NCI-H460 (cell line): ENCODE measurements around the gene SPECC1L. TPM values are rescaled to one million over a fixed set of nuclear protein-coding genes. Genes with fewer than 3 reads are reported as not detected.

Source experiments
- DNase-seq: peaks from one replicate; pipeline ENCODE4 v3.0.0-alpha.2; 2016; ENCODE audit warnings: low read depth; ENCODE audit errors: extremely low read depth
- total RNA-seq: library from RNA; depleted of rRNA; stranded (reverse); fragments of >200 nt; shearing (Covaris generic); gene quantifications from 2 replicates; pipeline ENCODE4 v1.2.3, GENCODE V29; 2014

Gene SPECC1L
- total RNA-seq, 1 experiment from 2014 or later = 18.3 TPM

DNA sequence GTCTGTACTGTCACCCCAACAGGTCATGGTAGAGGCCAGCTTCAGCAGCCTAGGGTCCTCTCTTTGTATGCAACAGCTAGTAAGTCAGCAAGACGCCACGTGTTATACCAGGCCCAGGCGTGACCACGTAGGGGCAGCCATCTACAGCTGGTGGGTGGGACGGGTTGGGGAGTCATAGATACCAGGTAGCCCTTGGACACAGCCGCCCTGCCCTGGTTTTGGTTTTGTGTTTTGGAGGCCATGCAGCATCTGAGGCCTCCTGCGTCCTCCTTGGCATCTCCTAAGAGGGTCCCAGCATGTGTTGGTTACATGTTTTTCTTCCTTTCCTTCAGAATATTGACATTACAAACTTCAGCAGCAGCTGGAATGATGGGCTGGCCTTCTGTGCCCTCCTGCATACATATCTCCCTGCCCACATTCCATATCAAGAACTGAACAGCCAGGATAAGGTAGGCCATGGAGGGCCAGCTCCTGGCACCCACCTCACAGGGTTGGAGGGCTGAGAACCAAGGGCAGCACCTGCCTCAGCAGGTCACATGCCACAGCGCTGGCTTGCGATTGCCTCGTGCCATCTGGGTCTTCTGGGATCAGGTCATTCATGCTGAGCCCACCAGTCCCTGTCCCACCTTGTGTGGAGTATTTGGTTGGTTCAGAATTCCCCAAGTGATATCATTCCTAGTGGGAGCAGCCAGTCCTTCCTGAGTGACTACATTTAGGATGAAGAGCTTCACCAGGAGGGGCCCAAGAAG, 140.8 kb downstream of the SPECC1L start:
- DNase-seq = no peak

- DNase-seq = no peak
Observed at GRCh38 chr22:24412274-24412673, 141.6 kb downstream of the SPECC1L start.

DNA sequence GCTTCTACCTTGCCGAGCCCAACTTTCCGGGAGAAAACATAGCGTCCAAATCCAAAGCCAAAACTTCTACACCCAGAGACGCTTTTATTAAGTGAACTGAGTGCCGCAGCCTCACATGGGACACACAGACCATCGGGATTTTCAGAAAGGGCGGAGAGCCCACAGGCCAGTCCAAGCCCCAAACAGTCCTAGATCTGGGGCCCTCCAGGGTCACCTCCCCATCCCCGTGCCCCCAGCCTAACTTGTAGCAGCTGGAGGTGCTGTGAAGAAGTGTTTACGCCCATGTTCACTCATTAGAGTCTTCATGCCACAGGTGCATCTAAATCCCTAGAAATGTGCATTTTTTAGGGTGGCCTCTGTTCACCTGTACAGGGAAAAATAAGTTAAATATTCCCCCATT, 142.6 kb downstream of the SPECC1L start:
- DNase-seq = no peak

DNA sequence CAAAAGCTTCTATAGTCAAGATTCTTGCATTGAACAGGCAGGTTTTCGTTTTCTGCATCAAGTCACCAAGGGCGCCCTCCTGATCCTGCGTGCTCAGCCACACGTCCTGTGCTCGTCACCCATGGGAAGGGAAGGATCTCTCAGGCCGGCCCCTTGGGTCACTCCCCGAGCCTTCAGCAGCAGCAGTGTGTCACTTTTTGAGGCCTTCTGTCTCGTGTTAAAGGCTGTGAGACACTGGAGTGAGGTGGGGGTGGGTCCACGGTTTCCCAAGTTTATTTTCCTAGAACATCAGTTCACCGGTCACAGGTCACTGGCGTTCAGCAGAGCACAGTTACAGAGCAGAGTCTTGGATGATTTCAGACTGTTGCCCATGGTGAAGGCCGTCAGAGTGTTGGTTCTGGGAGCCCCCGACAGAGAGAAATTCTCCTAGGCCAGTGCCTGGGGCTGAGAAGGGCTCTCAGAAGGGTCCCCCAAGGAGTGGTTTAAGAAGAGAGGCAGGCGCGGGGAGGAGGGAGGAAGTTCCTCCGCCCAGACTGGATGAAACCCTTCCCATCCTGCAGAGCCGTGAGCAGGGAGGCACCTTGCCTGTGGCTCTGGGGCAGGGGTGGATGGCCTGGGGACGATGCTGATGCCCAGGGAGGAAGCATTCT, 143.2 kb downstream of the SPECC1L start:
- no peak for DNase-seq

GRCh38 chr22:24414523-24414922, 143.9 kb downstream of the SPECC1L start:
- DNase-seq = no peak

DNA sequence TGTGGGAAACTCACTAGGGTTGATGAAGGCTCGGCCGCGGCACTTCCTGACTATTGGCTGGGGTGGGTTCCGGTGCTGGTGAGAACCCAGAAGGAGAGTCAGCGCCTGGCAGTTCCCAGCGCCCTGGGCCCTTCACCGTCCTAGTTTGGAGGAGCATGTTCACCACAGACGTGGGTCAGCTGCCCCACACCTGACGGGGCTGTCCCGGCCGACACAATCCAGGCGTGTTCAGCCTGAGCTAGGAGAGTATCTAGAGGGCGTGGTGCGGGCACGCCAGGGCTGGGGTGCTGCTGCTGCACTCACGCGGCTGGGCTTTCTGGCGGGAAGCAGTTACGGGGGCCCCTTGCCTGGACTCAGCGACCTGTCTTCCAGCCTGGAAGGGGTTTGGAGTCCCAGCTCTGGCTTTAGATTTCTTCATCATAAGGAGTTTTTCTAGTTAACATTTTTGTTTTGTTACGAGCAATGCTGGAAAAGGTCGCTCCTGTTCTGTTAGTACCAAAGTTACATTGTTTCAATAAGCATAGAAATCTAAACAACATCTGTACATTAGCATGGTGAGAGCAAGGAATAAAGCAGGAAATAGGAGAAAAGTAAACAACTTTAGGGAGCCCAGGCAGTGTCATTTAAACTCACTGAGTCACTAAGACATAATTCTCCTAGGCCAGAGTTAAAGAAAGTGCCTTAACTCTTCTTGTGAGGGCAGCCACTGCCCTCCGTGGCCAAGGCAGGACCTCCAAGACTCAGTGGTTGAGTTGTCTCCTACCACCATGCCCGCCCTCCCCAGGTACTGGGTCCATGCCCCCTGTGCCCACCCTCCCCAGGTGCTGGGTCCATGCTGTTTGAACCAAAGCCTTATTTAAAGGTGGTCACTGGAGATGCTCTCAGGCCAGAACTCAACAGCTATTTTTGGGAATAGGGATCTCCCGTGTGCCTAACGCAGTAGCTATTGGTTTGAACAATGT, 144.6 kb downstream of the SPECC1L start:
- DNase-seq = no peak

GRCh38 chr22:24416095-24416494, 145.5 kb downstream of the SPECC1L start:
- DNase-seq = no peak

DNA sequence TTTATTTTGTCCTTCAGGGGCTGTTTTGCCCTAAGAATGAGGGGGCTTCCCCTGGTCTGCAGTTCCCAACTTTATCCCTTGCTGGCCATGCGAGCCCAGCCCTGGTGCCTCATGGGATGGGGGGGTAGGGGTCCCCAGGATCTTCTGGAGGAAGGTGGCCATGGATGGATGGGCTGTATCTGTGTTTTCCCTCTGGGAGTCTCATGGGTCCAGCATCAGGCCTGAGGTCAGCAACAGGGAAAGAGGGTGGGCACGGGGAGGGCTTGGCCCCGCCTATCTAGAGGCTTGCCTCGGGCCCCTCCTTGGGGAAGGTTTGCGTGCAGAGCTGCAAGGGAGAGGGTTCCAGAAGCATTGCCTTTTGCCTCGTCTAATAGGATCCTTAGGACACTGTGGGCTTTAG, 146.0 kb downstream of the SPECC1L start:
- no peak for DNase-seq

DNA sequence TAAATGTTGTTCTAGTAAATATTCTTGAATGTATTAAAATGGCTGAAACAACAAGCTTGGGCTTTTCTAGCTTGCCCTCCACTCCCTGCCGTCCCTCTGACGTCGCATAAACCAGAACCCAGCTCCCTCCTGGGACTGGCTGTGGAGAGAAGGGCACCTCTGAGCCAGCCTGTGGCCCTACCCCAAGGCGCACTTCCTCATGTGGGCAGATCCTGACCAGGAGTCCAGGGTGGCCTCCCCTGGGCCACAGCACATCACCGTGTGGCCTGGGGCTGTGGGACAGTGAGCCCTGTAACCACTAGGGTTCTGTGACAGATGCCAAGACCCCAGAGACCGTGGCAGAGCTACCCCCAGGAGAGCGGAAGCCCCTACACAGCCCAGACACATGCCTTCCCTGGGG, 146.6 kb downstream of the SPECC1L start:
- DNase-seq = no peak

DNA sequence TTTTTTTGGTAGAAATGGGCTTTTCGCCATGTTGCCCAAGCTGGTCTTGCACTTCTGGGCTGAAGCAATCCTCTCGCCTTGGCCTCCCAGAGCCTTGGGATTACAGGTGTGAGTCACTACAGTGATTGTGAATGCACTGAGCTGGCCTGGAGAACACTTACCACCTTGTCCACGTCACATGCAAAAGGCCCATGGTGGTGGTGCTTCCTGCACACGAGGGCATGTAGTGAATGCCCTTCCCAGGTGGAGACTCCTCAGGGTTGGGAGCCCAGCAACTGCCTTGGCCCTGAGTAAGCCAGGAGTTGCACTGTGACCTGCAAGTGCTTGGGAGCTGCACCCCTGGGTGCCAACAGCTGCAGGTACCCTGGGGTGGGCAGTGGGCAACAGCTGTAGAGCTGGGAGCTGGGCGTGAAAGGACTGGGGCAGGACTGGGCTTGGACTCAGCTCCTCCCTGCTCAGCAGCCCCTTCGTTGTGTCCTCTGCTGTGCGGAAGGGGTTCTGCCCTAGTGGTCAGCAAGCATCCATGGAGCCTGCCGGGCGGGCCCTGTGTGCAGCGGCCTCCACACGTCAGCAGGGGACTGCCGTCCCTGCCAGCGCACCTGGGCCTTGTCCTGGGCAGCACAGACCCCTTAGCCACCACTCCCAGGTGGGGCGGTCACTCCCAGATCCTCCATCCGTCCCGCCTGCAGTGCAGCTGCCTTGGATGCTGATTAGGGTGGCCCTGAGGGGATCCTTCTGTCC, 147.4 kb downstream of the SPECC1L start:
- DNase-seq = no peak

DNA sequence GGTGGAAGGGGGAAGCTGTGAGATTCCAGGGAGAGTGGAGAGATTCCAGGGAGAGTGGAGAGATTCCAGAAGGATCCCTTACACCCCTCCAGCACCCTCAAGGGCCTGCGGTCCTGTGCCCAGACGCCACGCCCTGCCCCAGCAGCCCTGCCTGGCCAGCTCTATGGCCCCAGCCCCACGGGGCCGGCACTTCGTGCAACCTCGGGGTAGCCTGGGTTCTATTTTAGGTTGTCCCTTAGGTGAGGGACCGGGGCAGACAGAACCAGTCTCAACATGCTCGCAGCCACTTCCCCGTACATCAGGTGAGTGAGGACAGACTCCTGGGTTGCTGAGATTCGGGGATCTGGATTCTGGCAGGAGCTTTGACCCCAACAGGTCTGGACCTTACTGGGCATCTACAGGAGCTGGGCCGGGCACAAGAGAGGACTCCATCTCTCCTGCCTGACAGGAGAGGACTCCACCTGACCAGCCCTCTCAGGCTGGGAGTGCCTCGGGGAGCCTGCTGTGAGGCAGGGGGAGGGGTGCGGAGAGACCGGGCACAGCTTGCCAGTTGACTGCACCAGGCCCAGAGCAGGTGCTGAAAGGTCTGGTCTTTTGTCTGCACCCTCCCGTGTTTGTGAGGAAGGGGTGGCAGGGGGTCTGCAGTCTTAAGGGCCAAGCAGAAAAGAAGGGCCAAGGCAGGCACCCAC, 148.3 kb downstream of the SPECC1L start:
- DNase-seq = no peak

DNA sequence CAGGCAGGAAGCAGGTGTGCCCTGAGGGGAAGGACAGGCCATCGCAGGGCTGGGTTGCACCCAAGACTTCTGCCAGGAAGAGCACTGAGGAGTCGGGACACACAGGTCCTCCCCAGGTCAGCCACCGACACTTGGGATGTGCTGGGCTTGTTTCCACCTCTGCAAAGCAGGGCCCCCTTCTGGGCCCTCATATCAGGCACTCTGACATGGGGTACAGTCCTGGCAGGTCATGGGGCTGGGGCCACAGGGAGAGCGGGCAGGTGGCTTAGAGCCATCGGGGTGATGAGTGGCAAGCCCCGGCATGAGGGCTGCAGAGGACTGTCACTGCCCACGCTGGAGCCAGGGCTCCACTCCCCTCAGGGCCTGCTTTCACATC, 148.8 kb downstream of the SPECC1L start:
- no peak for DNase-seq

DNA sequence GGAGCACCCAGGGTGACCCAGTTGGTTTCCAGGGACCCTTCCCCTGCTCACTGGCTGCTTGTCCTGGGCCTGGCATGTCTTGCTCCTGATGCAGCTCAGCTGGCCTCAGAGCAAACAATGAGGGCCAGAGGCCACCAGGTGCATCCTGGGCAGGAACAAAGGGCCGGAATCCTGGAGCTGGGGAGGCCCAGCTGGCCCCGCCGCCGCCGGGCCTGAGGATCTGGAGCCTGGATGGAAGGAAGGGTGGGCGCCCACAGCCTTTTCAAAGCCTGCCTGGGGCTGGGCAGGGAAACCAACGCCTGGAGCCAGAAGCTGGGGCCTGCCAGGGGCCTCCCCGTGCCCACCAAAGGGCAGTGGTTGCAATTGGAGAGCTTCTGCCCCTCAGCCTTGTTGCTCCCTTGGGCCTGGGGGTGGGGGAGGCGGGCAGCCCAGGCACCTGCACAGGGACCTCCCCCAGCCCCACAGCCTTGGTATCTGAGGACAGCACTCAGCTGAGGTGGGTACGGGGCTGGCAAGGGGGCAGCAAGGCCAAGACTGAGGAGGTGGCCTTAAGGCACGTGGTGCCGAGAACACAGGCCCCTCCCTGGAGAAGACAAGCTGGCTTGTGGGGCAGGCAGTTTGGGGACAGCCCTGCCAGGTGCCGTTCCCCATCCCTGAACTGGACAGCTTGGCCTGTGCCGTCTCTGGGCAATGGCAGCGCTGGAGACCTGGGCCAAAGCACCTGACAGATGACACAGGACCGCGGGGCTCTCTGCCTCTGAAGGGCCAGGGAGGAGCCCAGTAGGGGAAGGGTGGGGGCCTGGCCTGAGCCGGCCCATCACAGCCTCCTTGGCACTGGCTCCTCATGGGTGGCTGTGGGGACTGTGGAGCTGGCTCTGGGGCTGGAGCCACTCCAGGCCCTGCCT, 149.7 kb downstream of the SPECC1L start:
- DNase-seq = no peak

- no peak for DNase-seq
Observed at GRCh38 chr22:24420977-24421343, 150.3 kb downstream of the SPECC1L start.

- DNase-seq = no peak
Observed at GRCh38 chr22:24421428-24421931, 150.8 kb downstream of the SPECC1L start.

GRCh38 chr22:24422102-24422665, 151.6 kb downstream of the SPECC1L start:
- no peak for DNase-seq

- peak; percentile 14 for DNase-seq
Observed at GRCh38 chr22:24423519-24424000, 152.9 kb downstream of the SPECC1L start.
